ENCODE results near the gene MTRFR.

DNA sequence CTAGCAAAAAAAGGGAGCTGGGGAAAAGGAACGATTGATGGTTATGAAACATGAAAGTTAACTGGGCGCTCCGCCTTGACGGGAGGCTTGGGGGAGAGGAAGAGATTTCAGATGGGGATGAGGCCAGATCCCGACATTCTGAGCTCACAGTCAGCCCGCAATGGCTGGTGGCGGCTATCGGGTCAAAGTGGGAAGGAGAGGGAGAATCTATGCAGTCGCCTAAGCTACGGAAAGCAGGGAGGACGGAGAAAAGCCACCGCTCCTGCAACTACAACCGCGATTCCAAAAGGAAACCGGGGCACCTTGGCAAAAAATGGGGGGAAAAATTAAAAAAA is 797 bp upstream of the MTRFR start:
- TF ChIP-seq, protein P1, sequence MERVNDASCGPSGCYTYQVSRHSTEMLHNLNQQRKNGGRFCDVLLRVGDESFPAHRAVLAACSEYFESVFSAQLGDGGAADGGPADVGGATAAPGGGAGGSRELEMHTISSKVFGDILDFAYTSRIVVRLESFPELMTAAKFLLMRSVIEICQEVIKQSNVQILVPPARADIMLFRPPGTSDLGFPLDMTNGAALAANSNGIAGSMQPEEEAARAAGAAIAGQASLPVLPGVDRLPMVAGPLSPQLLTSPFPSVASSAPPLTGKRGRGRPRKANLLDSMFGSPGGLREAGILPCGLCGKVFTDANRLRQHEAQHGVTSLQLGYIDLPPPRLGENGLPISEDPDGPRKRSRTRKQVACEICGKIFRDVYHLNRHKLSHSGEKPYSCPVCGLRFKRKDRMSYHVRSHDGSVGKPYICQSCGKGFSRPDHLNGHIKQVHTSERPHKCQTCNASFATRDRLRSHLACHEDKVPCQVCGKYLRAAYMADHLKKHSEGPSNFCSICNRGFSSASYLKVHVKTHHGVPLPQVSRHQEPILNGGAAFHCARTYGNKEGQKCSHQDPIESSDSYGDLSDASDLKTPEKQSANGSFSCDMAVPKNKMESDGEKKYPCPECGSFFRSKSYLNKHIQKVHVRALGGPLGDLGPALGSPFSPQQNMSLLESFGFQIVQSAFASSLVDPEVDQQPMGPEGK (CRISPR knock-in tag; IDR thresholded peaks at IDR 0.05; ENCODE audit: borderline replicate concordance): no peak
- TF ChIP-seq ZNF8 (CRISPR knock-in tag; IDR thresholded peaks at IDR 0.05): no peak

Measured in SK-N-SH treated with all-trans-retinoic acid at 6 μM for 48 hours (cell line).